HEK293 (cell line): ENCODE results near the gene ARG2.

Experiments
- ZNF302 ChIP-seq: fragments of 450-650 bp; formaldehyde crosslinking; IDR thresholded peaks from 2 replicates; pipeline ENCODE4 v1.5.1; 2016; ENCODE audit warnings: missing biosample characterization, missing genetic modification characterization, low read depth
- ZNF610 ChIP-seq: fragments of 450-650 bp; formaldehyde crosslinking; IDR thresholded peaks from 2 replicates; pipeline ENCODE4 v1.5.1; 2016; ENCODE audit warnings: missing biosample characterization, missing genetic modification characterization, borderline replicate concordance

- TF ChIP-seq ZNF302 (no peak), ZNF610 (tag by site-specific recombination) (no peak)
Observed at GRCh38 chr14:67695394-67695949, 75.8 kb downstream of the ARG2 start, which contains the start of gene RDH11.
